HG02884 (cell line): ENCODE measurements around the gene TRIM54.
"Not testable (repeated sequence)": the region's sequence is repeated elsewhere in the genome, so short reads cannot be mapped to it uniquely, and the experiment has no call there.

Experiments
- ATAC-seq: cut with Tn5 transposase; IDR thresholded peaks from one replicate; pipeline ENCODE4 v1.9.1; 2021; ENCODE audit warnings: mild to moderate bottlenecking, moderate library complexity; ENCODE audit not compliant: unreplicated experiment

TRIM54 gene

GRCh38 chr2:27256855-27257454 is 25.3 kb upstream of the TRIM54 start:
- ATAC-seq, result no peak

DNA sequence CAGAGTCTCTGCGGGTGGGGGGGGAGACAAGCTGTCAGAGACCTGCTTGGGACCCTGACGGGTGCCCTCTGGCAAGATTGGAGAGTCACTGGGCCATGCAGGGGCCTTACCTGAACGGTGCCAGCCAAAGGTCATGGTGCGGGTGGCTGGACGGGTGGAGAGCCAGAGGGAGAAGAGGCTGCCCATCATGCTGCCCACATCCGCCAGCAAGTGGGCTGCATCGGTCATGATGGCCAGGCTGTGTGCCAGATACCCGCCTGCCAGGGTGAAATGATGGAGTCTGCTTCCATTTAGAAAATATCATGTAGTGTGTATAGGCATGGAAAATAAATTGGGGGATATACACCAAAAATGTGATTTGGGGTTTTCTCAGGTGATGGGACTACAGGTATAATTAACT is 24.2 kb upstream of the TRIM54 start:
- ATAC-seq, result no peak

DNA sequence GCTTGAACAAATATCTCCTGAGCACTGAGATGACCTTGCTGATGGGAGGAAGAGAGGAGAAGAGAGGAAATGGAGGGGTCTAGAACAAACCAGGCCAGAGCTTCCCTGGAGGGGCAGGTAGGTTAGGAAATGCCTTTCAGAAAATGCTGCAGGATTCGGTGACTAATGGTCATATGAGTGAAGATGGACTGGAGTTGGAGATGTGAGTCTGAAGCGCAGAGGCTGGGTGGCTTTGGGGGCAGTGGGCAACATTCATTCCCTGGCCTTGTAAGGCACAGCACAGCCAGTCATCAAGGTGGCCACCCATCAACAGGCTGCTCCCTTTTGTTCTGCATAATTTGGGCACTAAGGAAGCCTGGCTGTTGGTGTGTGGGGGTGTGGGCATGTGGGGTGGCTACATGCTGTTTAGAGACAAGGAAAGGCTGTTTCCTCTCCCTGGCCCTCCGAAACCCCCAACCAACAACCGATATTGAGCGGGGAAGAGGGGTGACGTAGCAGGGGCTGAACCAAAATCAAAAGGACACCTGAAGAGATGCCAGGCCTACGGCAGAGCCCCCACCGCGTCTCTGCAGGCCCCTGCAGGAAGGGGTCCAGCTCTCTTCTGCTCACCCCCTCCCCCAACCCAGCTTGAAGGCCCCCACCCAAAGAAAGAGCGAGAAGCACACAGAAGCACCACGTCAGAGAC is 20.8 kb upstream of the TRIM54 start:
- no peak for ATAC-seq

DNA sequence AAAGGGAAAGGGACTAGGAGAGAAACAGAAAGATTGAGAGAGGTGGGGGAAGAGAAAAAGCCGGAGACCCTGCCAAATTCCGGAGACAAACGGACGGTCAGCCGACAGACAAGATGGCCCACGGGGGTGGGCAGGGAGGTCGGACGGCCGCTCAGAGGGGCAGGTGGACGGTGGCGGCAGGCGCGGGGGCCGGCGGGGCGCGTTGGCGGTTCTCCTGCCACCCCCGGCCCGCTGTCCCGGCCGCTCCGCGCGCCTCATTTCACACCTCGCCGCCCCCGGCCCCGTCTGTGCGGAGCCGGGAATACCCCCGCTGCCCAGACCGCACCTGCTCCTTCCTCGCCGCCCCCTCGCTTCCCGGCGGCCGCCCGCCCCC is 20.3 kb upstream of the TRIM54 start:
- ATAC-seq, result no peak

- no peak for ATAC-seq
Measured at GRCh38 chr2:27262379-27263286, 19.6 kb upstream of the TRIM54 start, which contains the start of gene SLC30A3. Gene SLC30A3, minus strand, starts transcription at chr2:27263047. Its CDS starts 141 bp downstream, at chr2:27262906.

DNA sequence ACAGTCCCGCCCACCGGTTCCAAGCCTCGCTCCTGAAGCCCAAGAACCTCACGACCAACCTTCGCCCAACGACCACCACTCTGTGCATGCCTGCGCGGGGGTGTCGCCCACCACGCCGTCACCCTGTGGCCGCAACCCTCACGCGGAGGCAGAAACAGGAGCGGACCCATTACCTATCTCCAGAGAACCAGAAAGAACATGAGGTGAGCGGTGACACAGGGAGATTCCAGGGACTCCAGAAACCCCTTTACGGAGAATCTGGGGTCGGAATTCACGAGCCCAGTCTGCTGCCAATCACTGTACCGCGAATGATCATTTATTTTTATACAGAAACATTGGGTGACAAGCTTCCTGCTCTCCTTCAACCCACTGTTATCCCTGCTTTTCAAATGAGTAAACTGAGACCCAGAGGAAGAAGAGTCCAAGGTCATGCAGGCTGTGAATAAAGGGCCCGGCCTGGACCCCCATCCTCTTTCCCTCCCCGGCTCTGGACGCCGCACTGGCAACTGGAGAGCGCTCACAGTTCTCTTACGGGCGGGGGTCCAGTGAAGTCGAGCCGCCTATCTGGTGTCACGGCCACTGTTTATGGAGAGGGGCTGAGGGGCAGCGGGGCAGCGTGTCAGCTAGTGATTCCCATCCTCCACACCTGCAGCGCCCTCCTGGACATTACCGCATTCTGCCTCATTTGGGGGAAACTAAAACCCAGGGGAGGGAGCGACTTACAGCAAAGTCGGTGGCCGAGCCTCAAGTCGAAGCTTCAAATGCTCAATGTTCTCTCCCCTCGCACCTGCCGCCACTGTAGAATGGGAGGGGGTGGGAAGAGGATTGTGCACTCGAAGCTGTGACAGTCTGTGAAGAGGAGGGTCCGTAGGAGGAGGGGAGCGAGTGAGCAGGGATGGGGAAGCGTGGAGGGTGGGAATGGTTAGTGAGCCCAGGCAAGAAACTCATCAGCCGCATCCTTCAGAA is 18.7 kb upstream of the TRIM54 start:
- ATAC-seq, result no peak

DNA sequence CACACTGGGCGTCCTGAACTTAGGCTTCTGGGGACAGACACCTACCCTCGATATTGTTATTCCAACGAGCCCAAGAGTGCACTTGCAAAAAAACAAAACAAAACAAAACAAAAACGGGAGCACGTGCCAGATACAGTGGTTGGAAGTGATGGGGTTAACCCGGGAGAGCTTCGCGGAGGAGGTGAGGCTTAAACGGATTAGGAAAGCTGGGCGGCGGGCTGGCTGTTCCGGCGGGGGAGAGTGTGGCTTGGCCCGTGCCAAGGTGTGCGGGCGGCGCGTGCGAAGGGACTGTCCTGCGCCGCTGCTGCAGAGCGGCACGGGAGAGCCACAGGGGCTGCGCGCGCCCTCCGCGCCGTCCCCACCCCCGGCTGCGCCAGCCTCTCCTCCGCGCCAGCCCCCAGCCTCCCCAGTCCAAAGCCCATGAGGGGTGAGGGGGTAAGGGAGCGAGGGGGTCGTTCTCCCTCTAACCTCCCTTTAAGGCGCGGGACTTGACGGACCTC is 17.9 kb upstream of the TRIM54 start:
- no peak for ATAC-seq

- ATAC-seq, result no peak
Measured at GRCh38 chr2:27264753-27265535, 17.3 kb upstream of the TRIM54 start.

- no peak for ATAC-seq
Measured at GRCh38 chr2:27265536-27265870, 16.7 kb upstream of the TRIM54 start.

GRCh38 chr2:27268296-27268695 is 13.9 kb upstream of the TRIM54 start:
- ATAC-seq, result not testable (repeated sequence)

GRCh38 chr2:27270131-27270530 is 12.1 kb upstream of the TRIM54 start:
- no peak for ATAC-seq

DNA sequence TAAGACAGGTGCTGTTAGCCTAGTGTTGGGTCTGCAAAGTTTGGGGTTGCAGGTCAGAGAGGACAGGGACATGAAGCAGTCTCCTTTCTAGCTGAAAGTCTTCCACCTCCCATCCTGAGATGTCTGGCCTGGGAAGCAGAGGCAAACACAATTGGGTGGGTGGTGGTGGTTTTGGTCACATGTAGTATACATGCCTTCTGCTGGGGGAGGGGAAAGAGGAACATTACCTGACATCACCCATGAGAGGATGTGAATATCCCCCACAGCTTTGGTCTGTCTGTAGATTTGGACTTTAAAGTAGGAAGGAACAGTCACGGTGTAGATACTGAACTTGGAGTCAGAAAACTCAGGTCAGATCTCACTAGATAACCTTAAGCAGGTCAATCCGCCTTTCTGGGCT is 11.6 kb upstream of the TRIM54 start:
- no peak for ATAC-seq

GRCh38 chr2:27271631-27272340 is 10.4 kb upstream of the TRIM54 start:
- ATAC-seq, result no peak

- not testable (repeated sequence) for ATAC-seq
Measured at GRCh38 chr2:27272537-27273522, 9.4 kb upstream of the TRIM54 start.

DNA sequence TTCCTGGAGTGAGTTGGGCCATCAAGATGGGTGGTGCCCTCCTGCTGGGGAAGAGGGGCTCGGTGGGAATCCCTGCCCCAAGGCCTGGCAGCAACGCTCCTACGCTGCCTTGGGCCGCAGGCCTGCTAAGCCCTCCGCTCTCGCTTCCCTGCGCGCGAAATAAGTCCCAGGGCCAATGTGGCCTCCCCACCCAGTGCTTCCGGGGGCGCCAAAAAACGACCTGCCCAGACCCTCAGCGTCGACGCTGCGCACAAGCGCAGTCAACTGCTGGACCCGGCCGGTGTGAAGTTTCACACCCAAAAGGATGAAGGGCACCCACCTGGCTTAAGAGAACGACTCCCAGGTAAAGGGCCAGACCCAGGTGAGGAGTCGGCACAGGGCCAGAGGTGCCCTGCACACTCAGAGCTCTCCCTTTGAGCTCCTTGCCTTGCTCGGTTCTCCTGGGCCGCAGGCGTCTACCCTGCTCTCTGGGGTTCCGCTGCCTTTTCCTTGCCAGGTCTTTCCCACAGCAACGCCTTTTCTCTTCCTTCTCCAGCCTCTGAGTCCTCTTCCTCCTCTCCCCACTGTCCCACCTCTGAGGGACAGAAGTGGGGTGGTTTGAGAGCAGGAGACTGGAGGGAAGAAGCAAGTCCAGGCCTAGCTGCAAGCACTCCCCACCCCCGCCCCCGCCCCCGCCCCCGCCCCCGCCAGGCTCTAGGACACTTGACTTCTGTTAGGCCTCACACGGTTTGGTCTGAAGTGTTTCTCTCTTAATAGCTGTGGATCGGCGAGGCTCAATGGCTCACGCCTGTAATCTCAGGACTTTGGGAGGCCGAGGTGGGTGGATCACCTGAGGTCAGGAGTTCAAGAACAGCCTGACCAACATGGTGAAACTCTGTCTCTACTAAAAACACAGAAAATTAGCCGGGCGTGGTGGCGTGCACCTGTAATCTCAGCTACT is 6.7 kb upstream of the TRIM54 start, which contains the start of gene DNAJC5G:
DNAJC5G (plus strand) TSS at position 223 of the 940 bp plus-strand sequence. CDS start 1,296 bp downstream, outside the sequence.
- no peak for ATAC-seq

- ATAC-seq, result no peak
Measured at GRCh38 chr2:27278010-27278409, 4.2 kb upstream of the TRIM54 start.

DNA sequence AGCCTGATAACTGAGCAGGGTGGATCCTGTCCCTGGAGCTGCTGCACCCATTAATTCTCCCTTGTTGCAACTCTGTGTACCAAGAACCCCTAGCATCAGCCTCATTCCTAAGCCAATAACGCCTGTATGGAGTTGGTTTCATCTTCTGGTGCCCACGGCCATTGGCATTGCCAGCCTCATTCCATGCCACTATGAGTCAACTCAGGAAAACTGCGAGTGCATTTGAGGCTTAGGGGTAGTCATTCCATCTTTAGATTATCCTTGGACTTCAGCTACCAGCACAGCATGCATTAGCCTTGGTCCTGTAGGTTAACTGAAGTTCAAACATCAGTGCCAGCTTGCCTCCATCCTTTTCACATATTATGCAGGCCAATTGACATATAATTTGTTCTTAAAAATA is 1.4 kb upstream of the TRIM54 start:
- no peak for ATAC-seq
